Thyroid gland (tissue), 4 donors: ENCODE measurements around the gene BMP8B.

Experiments used
- CTCF ChIP-seq, 6 experiments: fragments of 200-600 bp in 3 of 6; fragments of 450-650 bp in 3 of 6; sonication (generic) in 3 of 6; IDR thresholded peaks; one replicate each; pipeline ENCODE4 v1.5.1; 2016 to 2019; ENCODE audit warnings: antibody characterized with exemption in 6 of 6, mild to moderate bottlenecking in 2 of 6, inconsistent platforms in 1 of 6, moderate library complexity in 1 of 6
- POLR2A ChIP-seq, 2 donors: fragments of 450-650 bp; IDR thresholded peaks; one replicate each; pipeline ENCODE4 v1.6.1; 2017; ENCODE audit warnings: antibody characterized with exemption in 2 of 2, mild to moderate bottlenecking in 2 of 2, moderate library complexity in 1 of 2

GRCh38 chr1:39829791-39830533, 41.3 kb upstream of the BMP8B start:
- no peak for TF ChIP-seq CTCF (IDR thresholded peaks at IDR 0.05)
- TF ChIP-seq POLR2A (IDR thresholded peaks at IDR 0.05) = no peak
